Muscle of back (tissue), 11 donors: ENCODE measurements around the gene RNF215. TPM values are rescaled to one million over a fixed set of nuclear protein-coding genes. Genes with fewer than 3 reads are reported as not detected.

ENCODE experiments used
- DNase-seq, 3 donors: peaks; one replicate each; pipeline versions ENCODE4 v3.0.0 to v3.0.0-alpha.2; 2013
- polyA plus RNA-seq, 10 donors: library from polyadenylated mRNA; unstranded; fragments of 120-200 nt; gene quantifications; one replicate each; pipeline ENCODE4 v1.2.1, GENCODE V29; 2013; ENCODE audit not compliant: insufficient read length in 10 of 10

RNF215 gene
- polyA plus RNA-seq, 10 donors = 8.8 to 15.6 (median 11.1) TPM

- DNase-seq = no peak
Measured at GRCh38 chr22:30336752-30337460, 50.3 kb downstream of the RNF215 start.

GRCh38 chr22:30335236-30335635 lies 52.0 kb downstream of the RNF215 start:
- DNase-seq = no peak

- no peak for DNase-seq
Measured at GRCh38 chr22:30334646-30335045, 52.6 kb downstream of the RNF215 start.

- no peak for DNase-seq
Measured at GRCh38 chr22:30333707-30334087, 53.5 kb downstream of the RNF215 start.

GRCh38 chr22:30332994-30333706 lies 54.1 kb downstream of the RNF215 start:
- no peak for DNase-seq

DNA sequence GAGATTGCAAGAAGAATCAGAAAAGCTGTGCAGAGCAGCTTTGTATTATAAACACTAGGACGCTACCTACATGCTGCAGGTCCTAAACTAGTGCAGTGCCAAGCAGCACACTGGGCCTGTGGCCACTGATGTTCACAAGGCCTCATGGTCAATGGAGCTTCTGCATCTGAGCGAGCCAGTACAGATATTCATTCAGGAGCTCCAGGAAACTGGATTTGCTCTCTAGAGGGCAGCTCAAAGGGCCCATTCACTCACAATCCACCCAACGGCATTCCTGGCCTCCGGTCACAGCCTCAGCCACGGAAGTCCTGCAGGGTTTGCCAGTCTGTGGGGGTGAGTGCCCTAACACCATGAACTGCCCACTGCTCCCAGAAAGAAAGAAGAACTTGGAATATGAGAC lies 54.7 kb downstream of the RNF215 start:
- no peak for DNase-seq

Other genes starting within 250 kb of the RNF215 start
- 1 to 10 TPM in 3 of 10 donors, under 1 TPM in 7; 0.62 to 1.5 (median 0.80) TPM for gene LIF, start 140.7 kb downstream of the RNF215 start, polyA plus RNA-seq
- under 1 TPM; 0.17 to 0.43 (median 0.29) TPM for gene OSM, start 120.6 kb downstream of the RNF215 start, polyA plus RNA-seq
- 1 to 10 TPM; 2.1 to 6.3 (median 3.8) TPM for gene CASTOR1, start 97.9 kb downstream of the RNF215 start, polyA plus RNA-seq
- 1 to 10 TPM; 5.0 to 9.5 (median 7.0) TPM for gene TBC1D10A, start 60.5 kb downstream of the RNF215 start, polyA plus RNA-seq
- 10 to 100 TPM; 63.8 to 95.9 (median 73.0) TPM for gene SF3A1, start 30.5 kb downstream of the RNF215 start, polyA plus RNA-seq
- gene CCDC157, start 30.4 kb downstream of the RNF215 start, polyA plus RNA-seq = 1 to 10 TPM in 8 of 10 donors, under 1 TPM in 2; 0.80 to 1.9 (median 1.3) TPM
- gene SEC14L2, start 9.6 kb upstream of the RNF215 start, polyA plus RNA-seq = 1 to 10 TPM; 1.2 to 2.8 (median 2.0) TPM
- 1 to 10 TPM; 4.1 to 8.5 (median 5.6) TPM for gene MTFP1, start 38.4 kb upstream of the RNF215 start, polyA plus RNA-seq
- gene SEC14L3, start 84.6 kb upstream of the RNF215 start, polyA plus RNA-seq = under 1 TPM in 2 of 10 donors, not detected in 8; 0.08 to 0.10 TPM
- gene SEC14L4, start 118.3 kb upstream of the RNF215 start, polyA plus RNA-seq = under 1 TPM in 9 of 10 donors, not detected in 1; 0.08 to 0.29 (median 0.18) TPM
- gene SEC14L6, start 159.3 kb upstream of the RNF215 start, polyA plus RNA-seq = under 1 TPM; 0.18 to 0.94 (median 0.26) TPM
- gene GAL3ST1, start 187.3 kb upstream of the RNF215 start, polyA plus RNA-seq = 1 to 10 TPM; 3.1 to 7.6 (median 6.4) TPM
- 10 to 100 TPM; 36.7 to 53.4 (median 45.2) TPM for gene PES1, start 204.5 kb upstream of the RNF215 start, polyA plus RNA-seq
- 10 to 100 TPM in 5 of 10 donors, 1 to 10 TPM in 5; 5.5 to 14.2 (median 9.9) TPM for gene TCN2, start 219.8 kb upstream of the RNF215 start, polyA plus RNA-seq
- 1 to 10 TPM; 1.8 to 3.1 (median 2.4) TPM for gene SLC35E4, start 248.4 kb upstream of the RNF215 start, polyA plus RNA-seq